HG02798 (cell line): ENCODE data around the gene CDC25A.

Experiments
- ATAC-seq: cut with Tn5 transposase; IDR thresholded peaks from one replicate; pipeline ENCODE4 v1.9.1; 2021; ENCODE audit warnings: mild to moderate bottlenecking; ENCODE audit not compliant: unreplicated experiment, poor library complexity

CDC25A gene

DNA sequence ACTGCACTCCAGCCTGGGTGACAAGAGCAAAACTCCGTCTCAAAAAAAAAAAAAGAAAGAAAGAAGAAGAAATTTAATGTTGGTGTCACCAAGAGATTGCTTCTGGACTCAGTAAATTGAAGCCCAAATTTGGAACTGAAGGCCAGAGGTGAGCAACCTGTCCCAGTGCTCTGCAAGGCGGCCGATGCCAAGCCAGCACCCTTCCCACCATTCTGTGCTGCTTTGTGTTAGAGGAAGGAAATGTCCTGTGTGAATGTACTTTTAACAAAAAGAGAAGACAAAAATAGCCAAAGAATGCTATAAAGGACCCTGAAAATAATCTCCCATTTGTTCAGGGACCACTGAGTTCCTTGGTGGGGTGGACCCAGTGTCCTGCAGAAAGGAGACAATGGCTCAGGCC, 44.6 kb downstream of the CDC25A start:
- ATAC-seq: no peak

DNA sequence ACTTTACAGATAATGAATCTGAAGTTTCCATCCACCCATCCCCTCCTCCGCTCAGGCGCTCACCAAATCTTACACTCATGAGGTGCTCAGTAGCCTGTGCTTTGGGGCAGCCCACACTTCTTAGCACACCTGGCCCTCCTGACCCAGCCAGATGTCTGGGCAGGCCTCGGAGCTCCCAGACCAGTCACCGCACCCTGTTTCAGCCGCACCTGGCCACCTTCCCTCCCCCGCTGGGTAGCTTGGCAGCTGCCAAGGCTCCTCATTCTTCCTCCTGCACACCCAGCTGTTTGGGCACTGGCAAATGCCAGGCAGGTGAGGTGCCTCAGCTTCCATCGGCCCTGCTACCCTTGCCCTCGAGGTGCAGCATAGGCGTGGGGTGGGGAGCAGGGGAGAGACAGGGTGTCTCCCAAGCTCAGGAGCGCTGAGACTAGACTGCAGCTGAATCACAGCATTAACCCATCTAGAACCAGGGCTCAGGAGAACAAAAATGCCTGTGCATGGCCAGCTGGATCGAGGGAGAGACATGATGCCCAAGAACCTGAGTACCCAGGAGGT, 45.8 kb downstream of the CDC25A start:
- no peak for ATAC-seq

- no peak for ATAC-seq
Measured at GRCh38 chr3:48141604-48142137, 46.5 kb downstream of the CDC25A start.

DNA sequence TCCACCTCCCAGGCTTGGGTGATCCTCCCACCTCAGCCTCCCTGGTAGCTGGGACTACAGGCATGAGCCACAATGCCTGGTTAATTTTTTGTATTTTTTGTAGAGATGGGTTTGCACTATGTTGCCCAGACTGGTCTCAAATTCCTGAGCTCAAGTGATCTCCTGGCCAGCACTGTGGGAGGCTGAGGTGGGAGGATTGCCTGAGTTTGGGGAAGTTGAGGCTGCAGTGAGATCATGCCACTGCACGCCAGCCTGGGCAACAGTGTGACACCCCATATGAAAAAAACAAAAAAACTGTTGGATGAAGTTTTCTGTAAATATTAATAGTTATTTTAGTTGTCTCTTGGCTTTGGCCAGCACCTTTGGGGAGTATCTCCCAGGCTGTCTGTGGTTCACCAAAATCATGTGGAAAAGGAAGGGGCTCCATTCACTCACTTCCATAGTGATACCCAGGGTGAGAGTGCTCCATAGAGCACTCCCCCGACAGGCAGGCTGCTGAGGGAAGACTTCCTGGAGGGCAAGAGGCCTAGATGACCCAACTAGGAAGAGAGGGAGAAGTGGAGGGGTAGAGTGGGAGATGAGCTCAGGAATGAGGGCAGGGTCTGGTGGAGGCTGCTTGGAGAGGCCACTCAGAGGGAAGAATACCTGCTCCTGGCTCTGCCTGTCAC, 47.1 kb downstream of the CDC25A start:
- no peak for ATAC-seq

DNA sequence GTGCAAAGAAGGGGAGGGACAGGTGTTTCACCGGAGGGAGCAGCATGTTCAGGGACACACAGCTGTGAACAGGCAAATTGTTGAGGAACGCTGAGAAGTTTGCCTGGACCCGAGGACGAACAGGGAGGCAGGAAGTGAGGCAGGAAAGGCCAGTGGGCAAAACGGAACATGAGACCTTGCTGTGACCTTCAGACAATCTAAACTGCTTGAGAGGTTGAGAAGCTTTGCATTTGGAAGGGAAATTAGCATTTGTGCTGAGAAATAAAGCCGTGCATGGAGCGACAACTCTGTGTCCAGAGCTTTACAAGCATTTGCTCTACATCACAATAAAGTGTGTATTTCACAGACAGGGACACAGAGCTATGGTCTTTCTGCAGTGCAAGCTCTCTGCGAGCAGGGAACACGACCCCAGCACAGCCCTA, 47.9 kb downstream of the CDC25A start:
- ATAC-seq: no peak

DNA sequence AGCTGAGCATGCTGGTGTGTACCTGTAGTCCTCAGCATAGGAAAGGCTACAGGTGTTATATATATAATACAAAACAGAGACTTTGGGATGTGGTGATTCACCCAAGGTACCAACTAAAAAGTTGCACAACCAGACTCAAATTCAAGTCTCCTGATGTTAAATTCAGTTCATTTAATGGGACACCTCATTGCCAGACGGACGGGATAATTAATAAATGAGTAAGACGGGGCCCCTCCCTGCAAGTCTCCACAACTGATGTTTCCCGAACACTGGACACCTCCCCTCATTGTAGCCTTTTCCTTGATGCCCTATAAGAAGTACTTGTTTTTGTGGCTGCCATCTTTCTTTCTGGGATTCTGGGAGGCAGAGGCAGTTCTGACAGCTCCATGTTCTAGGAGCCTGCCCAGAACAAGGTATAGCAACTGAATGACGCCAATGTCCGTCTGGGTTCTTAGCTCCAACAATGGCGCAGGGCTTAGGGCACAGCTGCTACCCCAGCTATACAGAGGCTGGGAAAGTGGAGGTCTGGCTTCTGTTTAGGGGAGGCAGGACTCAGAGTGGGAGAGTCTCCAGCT, 50.7 kb downstream of the CDC25A start:
- ATAC-seq: no peak

- no peak for ATAC-seq
Measured at GRCh38 chr3:48135552-48136495, 52.4 kb downstream of the CDC25A start.

- ATAC-seq: no peak
Measured at GRCh38 chr3:48130321-48130904, 57.8 kb downstream of the CDC25A start.

- ATAC-seq: no peak
Measured at GRCh38 chr3:48129921-48130320, 58.3 kb downstream of the CDC25A start.

DNA sequence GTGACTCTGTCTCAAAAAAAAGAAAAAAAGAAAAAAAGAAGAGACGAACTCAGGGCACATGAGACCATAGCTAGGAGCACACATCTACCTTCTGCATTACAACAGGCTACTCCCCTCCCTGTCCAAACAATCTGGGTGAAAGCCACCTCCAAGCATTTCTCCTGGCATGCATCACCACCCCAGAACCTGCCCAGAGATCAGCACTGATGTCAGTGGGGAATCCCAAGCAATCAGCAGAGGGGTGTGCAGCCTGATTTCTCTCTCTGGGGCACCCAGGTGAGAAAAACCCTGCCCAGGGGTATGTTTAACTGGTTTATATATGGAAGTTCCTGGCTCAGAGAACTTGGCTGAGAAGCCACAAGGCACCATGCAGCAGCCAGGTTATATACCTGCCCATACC, 59.4 kb downstream of the CDC25A start:
- no peak for ATAC-seq

DNA sequence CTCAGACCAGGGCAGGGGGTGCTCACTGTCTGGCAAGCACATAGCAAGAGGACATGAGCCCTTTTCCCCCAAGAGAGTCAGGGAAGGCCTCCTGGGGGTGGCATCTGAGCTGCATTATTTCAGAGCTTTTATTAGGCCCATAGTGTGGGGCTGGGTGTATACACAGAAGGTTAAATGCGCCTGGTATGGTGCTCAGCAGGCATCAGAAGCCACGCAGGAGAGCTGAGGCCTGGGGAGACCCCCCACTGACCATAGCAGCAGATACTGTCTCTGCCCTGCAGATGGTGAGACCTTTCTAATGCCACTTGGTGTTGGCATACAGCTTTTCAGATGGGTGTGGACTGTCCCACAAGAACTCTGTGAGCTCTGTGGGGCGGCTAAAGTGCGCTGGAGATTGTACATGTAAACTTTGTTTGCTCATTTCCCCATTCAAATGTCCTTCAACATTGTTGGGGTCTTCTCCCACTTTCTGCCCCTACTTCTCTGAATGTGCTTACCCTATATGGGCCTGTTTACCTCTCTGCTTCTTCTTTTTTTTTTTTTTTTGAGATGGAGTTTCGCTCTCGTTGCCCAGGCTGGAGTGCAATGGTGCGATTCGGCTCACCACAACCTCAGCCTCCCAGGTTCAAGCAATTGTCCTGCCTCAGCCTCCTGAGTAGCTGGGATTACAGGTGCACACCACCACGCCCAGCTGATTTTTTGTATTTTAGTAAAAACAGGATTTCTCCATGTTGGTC, 62.2 kb downstream of the CDC25A start:
- ATAC-seq: no peak

DNA sequence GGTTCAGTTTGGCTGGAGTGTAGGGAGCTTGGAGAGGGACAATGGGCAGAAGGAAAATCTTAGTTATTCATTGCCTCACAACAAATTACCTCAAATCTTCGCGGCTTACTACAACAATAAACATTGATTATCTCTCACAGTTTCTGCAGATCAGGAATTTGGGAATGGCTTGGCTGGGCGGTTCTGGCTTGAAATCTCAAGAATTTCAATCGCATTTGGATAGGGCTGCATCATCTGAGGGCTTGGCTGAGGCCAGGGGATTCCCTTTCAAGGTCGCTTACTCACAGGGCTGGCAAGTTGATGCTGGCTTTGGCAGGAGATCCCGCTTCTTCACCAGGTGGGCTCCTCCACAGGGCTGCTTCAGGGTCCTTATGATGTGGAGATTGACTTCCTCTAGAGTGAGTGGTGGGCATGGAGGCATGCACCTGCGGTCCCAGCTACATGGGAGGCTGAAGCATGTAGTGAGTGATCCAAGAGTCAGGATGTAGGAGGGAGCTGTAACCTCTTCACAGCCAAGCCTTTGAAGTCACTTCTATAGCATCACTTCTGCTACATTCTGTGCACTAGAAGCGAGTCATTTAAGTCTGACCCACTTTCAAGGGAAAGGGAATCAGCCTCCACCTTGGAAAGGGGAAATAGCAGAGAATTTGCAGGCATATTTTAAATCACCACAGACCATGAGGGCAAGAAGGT, 63.1 kb downstream of the CDC25A start:
- ATAC-seq: no peak

DNA sequence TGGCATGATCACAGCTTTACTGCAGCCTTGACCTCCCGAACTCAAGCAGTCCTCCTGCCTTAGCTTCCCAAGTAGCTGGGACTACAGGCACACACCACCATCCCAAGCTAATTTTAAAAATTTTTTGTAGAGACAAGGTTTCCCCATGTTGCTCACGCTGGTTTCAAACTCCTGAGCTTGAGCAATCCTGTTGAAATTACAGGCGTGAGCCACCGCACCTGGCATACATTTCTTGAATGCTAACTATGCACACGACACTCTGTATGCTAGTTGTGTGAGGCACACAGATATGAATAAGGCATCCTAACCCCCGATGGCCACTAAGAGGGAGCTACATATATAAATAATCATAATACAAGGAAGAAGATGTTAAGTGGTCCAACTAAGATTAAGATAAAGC, 64.9 kb downstream of the CDC25A start:
- no peak for ATAC-seq

DNA sequence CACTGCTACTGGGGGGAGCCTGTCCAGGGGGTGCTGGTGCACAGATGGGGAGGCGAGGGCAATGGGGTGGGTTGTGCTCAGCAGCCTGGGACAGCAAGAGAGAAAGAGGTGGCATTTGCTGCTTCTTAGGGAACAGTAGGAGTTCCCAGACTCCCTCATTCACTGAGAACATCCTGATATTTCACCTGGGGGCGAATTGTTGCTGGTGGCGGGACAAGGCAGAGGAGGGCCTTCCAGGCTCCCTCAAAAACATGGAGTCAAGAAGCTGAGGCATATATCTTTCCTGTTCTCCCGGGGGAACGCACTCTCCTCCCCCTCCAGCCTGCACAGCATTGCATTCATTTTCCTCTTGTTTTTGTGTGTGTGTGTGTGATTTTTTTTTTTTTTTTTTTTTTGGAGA, 65.7 kb downstream of the CDC25A start:
- no peak for ATAC-seq

DNA sequence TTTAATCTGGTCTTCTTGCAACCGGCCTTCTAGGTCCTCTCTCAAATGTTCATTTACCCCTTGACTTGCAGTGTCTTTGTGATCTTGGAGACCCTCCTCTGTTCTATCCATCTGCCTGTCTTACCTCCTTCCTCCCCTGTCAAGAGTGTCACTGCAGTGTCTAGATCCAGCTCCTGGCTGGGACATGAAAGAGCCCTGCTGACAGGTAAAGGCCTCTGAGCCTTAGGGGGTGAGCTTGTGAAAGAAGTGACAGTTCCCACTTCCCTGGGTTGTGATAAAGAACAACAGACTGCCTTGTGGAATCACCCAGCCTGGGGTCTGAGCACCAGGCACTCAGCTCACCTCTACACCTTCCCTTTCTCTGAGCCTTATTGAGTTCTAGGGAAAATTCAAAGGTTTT, 68.0 kb downstream of the CDC25A start:
- no peak for ATAC-seq

DNA sequence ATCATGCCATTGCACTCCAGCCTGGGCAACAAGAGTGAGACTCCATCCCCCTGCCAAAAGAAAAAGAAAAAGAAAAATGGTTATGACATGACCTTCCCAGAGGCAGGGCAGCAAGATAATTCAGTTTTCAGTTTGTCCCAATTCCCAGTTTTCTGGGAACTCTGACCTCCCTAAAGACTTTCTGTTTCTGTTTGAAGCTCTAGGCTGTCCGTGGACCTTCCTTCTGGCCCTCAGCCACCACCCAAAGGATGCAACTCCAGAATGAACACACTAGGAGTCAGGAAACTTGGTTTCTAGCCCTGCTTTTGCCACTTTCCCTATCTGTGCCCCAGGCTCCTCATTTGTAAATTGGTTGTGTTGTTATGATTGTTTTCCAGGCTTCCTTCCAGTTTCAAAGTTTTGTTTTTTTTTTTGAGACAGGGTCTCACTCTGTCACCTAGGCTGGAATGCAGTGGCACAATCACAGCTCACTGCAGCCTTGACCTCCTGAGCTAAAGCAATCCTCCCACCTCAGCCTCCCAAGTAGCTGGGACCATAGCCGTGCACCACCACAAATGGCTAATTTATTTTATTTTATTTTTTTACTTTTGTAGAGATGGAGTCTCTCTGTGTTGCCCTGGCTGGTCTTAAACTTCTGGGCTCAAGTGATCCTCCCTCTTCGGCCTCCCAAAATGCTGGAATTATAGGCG, 68.6 kb downstream of the CDC25A start:
- no peak for ATAC-seq

DNA sequence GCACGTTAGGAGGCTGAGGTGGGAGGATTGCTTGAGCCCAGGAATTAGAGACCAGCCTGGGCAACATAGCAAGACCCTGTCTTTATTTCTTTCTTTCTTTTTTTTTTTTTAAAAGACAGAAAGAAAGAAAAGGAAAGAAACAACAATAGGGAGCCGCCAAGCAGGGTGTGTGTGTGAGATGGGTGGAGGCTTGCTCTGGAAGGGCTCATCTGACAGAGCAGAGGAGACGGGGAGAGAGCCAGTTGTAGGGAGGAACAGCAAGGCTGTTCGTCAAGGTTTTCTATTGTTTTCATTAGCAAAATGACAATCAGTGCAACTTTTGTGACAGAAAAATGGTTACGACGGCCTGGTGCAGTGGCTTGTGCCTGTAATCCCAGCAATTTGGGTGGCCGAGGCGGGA, 69.3 kb downstream of the CDC25A start:
- ATAC-seq: no peak

DNA sequence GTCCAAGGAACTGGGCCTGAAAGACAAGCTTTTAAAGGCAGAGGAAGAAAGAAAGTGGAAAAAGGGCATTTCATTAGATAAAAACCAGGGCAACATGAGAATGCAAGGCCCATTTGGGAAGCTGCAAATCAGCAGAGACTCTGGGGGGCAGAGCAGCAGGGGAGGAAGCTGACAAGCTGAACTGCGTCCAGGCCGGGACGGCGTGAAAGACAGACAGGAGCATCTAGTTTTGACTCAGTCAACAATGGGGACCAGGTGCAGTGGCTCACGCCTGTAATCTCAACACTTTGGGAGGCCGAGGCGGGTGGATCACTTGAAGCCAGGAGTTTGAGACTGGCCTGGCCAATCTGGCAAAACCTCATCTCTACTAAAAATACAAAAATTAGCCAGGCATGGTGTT, 69.9 kb downstream of the CDC25A start:
- no peak for ATAC-seq

- ATAC-seq: no peak
Measured at GRCh38 chr3:48112813-48113212, 75.4 kb downstream of the CDC25A start.
